Muscle of back (tissue), 11 donors: Measurements from ENCODE around the gene CPZ. TPM values are rescaled to one million over a fixed set of nuclear protein-coding genes. Genes with fewer than 3 reads are reported as not detected.
"Not testable (repeated sequence)": the region's sequence is repeated elsewhere in the genome, so short reads cannot be mapped to it uniquely, and the experiment has no call there.

Source experiments
- DNase-seq, 3 donors: peaks; one replicate each; pipeline versions ENCODE4 v3.0.0 to v3.0.0-alpha.2; 2013
- polyA plus RNA-seq, 10 donors: library from polyadenylated mRNA; unstranded; fragments of 120-200 nt; gene quantifications; one replicate each; pipeline ENCODE4 v1.2.1, GENCODE V29; 2013; ENCODE audit not compliant: insufficient read length in 10 of 10

CPZ gene
- polyA plus RNA-seq, 10 donors: 3.8 to 9.7 (median 6.3) TPM

DNA sequence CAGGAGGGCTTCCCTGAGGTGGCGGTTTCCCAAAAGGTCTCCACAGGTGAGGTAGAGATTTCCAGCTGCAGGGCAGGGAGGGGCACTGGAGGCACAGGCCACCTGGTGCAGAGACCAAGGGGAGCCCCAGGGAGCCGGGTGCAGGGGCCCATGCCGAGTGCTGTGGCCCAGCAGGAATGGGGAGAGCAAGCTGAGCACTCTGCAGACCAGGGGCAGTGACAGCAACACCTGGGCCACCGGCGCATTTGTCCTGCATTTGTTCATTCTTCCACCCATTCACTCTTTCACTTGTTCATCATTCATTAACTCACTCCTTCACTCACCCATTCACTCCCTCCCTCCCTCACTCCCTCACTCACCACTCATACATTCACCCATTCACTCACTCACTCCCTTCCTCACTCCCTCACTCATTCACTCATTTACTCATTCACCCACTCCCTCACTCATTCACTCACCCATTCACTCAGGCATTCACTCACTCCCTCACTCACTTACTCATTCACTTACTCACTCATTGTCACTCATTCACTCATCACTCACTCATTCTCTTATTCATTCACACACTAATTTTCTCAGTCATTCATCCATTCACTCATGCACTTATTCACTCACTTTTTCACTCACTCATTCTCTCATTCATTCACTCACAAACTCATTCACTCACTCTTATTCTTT lies 16.3 kb downstream of the CPZ start:
- DNase-seq: no peak

DNA sequence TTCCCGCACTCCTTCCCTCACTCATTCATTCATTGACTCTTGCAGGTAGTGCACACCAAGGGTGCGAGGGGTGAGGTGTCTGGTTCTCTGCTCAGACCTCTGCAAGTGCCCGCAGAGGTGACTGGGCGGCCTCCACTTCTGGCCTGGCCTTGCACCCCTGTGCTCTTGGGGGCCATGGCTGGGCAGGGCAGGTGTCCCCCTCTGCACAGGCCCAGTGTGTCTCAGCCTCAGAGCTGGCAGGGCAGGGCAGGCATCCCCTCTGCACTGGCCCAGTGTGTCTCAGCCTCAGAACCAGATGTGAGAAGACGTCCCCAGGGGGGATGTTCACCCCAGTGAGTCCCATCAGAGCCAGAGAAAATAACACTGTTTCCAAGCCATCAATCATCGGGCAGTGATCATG lies 16.8 kb downstream of the CPZ start:
- DNase-seq: no peak

DNA sequence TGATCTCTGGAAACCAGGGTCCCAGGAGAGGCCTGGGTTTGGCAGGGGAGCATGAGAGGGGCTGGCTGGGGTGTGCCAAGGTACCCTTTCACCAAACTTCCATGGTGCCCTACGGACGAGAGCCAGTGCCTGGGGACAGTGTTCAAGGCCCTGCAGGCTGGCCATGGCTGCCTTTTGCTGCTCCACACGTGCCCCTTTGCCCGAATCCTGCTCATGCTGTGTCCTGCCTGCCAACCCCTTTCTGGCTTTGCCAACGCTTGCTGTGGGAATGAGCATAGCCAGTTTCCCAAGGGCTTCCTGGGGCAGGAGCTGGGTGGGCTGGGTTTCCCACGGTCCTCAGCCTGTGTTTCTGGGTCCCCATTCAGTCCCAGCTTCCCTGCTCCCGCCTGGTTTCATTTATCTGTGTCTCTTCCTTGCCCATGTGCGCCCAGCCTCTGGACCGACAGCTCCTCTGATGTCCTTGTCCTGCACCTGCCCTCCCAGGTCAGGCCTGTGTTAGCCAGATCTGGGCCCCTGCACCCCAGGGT lies 17.3 kb downstream of the CPZ start:
- no peak for DNase-seq

DNA sequence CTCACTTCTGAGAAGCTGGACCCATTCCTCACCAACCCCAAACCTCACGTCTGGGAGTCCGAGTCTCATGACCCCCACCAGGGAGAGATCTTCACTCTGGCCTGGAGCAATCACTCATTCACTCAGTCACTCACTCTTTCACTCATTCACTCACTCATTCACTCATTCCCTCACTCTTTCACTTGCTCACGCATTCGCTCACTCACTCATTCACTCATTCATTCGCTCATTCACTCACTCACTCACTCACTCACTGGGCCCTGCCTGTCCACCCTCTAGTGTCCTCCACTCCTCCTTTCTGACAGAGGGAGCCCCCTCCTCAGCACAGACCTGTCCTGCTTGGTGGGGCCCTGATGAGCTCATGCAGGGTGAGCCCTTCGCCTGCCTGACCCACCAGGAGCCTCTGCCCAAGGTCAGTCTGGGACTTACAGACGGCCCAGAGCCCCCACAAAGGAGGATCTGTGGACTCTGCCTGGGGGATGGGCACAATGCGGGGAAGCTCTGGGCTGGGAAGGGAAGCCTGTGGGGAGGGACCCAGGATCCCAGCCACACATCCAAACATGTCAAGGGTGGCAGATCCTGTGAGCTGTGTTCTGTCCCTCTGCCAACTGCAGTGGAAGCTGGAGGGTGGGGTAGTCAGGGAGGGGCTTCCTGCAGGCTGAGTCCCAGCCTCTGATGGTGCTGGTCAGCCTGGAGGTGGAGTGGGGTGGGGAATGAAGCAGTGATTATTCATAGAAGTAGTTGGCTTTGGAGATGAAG lies 18.5 kb downstream of the CPZ start:
- DNase-seq: no peak

DNA sequence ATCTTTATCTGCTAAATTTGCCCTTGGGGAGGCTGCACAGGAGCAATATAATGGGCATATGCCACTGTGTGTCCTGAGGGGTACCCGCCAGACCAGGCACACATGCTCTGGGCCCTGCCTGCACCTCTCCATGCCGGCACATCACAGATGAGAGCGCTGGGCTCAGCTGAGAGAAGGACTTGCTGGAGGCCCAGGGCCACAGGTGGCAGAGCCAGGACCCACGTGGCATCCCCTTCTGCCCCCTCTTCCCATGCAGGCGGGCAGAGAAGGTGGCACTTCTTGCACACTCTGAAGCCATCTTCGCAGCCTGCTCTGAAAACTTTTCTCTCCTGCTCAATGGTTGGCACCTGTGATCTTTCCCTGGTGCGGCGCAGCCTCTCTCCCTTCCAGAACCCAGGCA lies 20.1 kb downstream of the CPZ start:
- DNase-seq: no peak

DNA sequence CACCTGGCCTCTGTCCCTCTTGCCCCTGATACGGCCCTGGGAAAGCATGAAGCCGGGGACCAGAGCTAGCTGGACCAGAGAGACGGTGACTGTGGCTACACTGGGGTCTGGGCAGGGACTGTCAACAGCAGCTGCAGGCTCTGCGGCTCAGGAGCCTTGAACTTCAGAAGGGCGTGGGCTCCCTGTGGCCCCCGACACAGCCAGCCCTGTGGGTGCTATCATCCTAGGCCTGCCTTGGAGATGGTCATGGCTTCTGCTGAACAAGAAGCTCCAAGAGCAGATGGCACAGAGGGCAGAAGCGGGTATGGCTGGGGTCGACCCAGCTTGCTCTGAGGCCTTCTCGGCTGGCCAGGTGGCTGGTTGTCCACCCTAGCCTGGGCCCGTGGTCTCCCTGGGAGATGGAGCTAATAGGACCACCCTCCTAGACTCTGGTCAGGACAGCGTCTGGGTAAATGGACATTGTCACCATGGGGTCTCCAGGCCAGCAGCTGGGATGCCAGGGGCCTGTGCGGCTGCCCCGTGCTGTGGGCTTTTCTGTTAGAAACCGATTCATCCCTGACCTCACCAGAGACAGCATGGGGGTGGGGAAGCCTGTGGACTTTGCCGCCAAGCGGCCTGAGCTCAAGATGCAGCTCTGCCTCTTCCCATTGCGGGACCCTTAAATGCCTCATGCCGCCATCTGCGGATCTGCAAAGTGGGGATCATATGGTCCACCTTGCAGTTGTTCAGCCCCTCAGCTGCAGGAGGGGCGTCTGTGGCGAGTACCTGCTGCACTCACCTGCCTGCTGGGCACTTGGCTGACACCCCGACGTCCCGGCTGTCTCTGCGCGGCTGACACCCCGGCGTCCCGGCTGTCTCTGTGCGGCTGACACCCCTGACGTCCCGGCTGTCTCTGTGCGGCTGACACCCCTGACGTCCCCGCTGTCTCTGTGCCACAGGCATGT lies 21.1 kb downstream of the CPZ start:
- DNase-seq: no peak

DNA sequence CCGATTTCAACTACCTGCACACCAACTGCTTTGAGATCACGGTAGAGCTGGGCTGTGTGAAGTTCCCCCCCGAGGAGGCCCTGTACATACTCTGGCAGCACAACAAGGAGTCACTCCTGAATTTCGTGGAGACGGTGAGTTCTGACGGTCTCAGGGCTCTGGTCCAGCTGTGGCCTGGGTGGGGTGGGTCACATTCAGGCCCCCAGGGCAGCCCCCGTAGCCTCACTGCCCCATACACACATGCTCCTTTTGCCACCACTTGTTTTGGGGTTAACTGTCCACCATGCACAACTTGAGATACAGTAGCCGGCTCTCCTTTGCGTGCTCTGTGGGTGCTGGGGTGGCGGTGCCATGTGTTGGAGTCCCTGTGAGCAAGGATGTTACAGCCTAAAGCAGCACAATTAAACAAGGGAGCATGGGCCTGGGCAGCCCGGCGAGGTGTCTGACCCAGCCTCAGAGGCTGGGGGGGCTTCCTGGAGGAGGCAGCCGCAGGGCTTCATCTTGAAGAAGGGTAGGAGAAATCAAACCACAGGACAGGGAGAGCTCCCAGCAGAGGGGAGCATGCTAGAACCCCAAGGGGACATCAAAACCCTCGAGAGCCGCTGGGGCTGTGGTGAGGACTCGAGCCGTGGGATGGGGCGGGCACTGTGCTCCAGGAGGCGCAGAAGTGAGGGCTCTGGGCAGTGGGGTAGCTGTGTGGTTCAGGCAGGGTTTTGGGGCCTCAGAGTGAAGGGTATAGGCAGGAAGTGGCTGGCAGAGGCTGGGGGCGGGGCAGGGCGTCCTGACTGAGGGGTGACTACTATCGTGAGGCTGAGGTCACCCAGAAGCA lies 22.0 kb downstream of the CPZ start:
- no peak for DNase-seq

DNA sequence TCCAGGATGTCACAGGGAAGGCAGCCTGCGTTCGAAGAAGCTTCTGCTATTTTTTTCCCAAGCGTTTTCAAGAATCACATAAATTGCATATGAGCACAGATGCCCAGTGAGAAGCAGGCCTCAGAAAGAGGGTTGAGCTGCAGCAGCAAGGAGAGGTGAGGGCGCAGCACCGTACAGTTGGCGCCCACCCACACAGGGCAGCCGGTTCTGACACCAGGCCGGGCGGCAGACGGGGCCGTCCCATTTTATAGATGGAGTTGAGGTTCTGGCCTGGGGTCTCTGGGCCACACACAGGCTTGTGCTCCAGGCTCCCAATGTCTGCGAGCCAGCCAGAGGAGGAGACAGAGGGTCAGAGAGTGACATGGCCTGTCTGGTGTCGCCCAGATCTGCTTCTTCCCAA lies 22.8 kb downstream of the CPZ start:
- no peak for DNase-seq

DNA sequence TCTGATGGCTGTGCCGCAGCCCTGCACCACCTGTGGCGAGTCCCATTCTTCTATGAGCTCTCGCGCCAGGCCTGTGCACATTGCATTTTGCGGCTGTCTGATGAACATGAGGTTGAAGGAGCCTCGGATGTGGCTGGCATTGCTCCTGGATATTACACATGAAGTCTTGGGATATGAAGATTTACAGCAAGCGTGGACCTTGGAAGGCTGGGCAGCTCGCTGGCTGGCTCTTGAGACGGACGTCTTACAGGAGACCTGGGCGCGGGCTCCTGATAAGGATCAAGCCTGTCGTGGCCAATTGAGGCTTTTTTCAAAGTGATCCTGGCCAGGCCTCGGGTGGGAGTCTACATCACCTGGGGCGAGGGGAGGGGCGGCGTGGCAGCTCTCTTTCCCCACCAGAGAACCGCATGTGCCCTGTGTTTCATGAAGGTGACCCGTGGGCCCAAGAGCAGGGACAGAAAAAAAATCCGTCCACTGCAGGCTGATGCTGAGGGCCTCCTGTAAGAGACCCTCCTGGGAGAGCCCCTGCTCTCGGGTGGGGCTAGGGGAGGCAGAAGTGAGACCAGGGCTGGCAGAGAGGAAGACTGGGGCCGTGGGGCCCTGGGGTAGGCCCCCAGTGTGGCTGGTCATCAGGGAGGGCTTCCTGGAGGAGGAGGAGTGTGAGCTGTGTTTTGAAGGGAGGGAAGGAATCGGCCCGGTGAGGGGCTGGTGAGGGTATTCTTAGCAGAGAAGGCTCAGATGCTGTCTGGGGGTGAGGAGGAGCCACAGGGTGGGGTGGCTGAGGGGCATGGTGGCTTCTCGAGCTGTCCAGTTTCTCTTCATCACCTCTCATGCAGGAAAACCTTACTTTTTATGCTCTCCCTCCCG lies 23.6 kb downstream of the CPZ start:
- no peak for DNase-seq

DNA sequence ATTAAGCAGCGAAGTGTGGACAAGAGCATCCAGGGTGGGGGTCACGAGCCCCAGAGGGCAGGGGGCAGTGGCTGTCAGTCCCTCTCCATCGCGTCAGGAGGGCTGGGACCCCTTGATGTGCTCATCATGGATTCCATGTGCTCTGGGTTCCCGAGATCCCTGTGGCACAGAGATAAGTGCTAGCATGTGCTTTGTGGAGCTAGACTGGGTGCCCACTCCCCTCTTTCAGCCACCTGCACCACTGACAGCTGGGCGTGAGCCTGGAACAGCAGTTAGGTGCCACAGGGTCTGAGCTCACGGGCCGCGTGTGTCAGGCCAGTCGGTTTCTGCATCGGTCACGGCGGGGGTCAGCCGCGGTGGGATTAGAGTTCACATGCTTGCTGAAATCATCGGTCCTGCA lies 24.3 kb downstream of the CPZ start:
- DNase-seq: no peak

DNA sequence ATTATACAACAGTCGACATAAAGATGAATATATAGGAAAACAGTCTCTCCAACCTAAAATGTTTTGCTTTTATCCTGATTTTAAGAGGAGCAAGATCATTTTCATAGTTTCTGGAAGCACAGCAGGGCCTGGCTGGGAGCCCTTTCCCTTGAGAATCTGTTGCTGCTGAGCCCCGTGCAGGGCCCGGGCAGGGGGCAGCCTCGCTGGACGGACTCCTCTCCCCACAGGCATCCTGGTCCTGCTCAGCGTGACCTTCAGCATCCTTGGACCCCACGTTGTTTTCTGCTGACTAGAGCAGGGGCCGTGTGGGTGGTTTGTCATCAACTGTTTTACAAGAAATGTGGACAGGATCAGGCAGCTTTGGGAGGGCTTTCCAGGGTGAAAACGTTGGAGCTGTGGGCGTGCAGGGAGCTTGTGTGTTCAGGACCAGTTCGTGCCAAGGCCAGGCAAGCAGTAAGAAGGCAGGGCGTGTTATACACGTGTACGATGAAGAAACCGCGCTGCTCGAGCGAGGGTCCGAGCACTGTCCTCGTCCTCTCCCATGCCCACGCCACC lies 25.0 kb downstream of the CPZ start:
- DNase-seq: peak in 1 of 3 donors; percentile 25

DNA sequence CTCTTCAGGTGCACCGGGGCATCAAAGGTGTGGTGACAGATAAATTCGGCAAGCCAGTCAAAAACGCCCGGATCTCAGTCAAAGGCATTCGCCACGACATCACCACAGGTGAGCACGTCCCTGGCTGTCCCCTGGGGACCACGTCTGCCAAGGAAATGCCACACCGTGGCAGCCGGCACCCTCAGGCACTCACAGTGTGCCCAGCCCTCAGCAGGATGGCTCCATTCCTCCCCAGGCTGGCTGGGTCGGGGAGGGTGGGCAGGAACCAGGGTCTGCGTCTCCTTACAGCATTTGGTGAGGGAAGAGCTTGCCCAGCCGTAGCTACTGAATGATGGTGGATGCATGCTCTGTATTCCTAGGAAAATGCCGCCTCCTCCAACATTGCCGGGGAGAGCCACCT lies 25.9 kb downstream of the CPZ start:
- DNase-seq: no peak

DNA sequence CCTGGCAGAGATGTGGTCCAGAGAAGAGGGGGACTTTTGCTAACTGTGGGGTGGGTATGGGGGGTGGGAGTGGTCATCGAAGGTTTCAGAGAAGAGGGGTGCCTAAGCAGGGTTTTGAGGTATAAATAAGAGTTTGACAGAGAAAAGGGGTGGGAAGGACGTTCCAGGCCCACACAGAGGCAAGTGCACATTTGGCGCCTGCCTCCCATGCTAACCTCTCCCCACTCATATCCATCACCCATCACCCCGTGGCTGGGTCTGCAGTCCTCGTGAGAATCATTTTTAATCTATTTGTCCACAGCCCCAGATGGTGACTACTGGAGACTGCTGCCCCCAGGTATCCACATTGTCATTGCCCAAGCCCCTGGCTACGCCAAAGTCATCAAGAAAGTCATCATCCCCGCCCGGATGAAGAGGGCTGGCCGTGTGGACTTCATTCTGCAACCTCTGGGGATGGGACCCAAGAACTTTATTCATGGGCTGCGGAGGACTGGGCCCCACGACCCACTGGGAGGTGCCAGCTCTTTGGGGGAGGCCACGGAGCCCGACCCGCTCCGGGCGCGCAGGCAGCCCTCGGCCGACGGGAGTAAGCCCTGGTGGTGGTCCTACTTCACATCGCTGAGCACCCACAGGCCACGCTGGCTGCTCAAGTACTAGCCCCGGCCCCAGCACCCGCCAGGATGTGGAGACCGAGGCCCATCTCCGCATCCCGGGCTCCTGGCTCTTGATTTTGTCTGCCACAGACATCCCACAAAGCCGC lies 26.6 kb downstream of the CPZ start:
- no peak for DNase-seq

DNA sequence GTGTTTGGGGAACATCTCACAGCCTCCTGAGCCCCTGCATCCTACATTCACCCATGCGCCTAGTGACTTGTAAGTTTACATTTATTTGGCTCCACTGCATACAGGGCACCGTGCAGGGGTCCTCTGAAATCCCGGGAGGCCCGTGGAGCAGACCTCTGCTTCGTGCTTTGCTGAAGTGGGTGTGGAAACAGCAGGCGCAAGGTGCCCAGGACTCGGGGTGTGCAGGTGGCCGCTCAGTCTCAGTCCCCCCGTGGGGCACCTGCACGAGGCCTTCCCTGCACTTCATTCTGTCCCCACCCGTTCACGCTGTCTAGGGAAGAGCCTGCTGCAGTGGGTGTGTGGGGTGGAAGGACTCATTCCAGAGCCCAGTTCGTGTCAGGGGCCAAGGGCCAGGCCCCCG lies 28.6 kb downstream of the CPZ start:
- not testable (repeated sequence) for DNase-seq

DNA sequence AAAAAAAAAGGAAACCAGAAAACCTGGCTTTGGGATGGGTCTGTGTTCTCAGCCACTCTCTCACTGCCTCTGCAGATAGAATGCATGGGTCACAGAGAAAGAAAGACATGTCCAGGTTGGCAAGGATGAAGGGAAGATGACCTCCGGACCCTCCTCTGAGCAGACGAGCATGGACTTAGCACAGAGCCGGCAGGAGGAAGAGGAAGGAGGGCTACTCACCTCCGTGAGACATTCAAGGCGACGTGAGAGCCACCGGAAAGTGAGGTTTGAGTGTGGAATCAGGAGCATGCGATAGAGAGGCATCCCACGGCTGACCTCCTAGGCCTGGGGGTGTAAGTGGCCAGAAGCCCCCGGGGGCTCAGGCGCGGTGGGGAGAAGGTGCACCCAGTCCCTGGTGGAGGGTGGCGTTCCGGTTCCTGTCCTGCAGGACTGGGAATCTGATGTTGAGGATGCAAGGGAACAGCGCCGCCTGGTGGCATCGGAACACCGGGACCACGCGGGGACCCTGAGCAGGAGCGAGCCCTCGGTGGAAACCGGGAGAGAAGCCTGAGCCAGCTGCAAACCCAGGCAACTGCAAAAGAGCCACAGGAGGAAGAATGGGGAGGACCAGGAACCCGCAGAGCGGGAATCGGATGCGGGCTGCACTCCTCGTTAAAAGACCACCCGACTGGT lies 32.2 kb downstream of the CPZ start:
- DNase-seq: not testable (repeated sequence)

DNA sequence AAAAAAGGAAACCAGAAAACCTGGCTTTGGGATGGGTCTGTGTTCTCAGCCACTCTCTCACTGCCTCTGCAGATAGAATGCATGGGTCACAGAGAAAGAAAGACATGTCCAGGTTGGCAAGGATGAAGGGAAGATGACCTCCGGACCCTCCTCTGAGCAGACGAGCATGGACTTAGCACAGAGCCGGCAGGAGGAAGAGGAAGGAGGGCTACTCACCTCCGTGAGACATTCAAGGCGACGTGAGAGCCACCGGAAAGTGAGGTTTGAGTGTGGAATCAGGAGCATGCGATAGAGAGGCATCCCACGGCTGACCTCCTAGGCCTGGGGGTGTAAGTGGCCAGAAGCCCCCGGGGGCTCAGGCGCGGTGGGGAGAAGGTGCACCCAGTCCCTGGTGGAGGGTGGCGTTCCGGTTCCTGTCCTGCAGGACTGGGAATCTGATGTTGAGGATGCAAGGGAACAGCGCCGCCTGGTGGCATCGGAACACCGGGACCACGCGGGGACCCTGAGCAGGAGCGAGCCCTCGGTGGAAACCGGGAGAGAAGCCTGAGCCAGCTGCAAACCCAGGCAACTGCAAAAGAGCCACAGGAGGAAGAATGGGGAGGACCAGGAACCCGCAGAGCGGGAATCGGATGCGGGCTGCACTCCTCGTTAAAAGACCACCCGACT lies 37.8 kb downstream of the CPZ start:
- not testable (repeated sequence) for DNase-seq

DNA sequence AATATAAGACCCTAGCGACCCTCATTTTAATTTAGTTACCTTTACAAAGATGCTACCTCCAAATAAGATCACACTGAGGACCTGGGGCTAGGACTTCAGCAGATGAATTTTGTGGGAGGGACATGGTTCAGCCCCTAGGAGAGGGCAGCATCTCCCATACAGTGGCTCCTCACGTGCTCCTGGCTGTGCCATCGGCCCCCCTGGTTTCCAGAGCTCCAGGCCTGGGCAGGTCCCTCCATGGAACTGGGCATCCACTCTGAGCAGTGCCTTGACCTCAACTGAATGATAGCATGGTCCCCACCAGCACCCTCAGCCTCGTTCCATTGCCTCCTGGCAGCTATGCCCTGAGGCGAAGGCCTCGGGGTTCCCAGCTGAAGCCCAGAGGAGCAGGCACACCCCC lies 39.3 kb downstream of the CPZ start:
- not testable (repeated sequence) for DNase-seq

DNA sequence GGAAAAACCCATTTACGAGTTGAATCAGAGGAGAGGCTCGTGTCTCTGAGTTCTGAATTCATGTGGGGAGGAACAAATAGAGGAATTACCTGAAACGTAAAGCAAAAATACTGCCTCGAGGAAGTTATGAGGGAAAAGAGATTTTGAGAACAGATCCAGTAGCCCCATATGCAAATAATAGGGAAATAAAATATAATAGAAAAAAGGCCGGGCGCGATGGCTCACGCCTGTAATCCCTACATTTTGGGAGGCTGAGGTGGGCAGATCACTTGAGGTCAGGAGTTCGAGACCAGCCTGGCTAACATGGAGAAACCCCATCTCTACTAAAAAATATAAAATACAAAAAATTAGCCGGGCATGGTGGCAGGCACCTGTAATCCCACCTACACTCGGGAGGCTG lies 42.2 kb downstream of the CPZ start:
- DNase-seq: not testable (repeated sequence)
